GM23338 (cell line): ENCODE measurements around the gene RAB37.

Experiments used
- CTCF ChIP-seq, 2 experiments: fragments of 200-600 bp in 1 of 2; sonication (generic) in 1 of 2; conservative IDR thresholded peaks; 2 replicates each; pipeline versions ENCODE4 v1.5.1 to v1.6.1; 2016 to 2017; ENCODE audit warnings: antibody characterized with exemption in 2 of 2, low read depth in 2 of 2, mild to moderate bottlenecking in 2 of 2, moderate library complexity in 1 of 2
- POLR2AphosphoS5 ChIP-seq: IDR thresholded peaks from 2 replicates; pipeline ENCODE4 v1.6.1; 2016; ENCODE audit warnings: antibody characterized with exemption, low read depth

- no peak for TF ChIP-seq CTCF (conservative IDR thresholded peaks at IDR 0.05; ENCODE audit: low read depth in 2 of 2)
- TF ChIP-seq POLR2AphosphoS5, result no peak
These were observed 37.8 kb upstream of the RAB37 start for GRCh38 chr17:74699236-74699635.
